ENCODE measurements around the gene BMP2K. TPM values are rescaled to one million over a fixed set of nuclear protein-coding genes. Genes with fewer than 3 reads are reported as not detected.
A peak's percentile ranks its signal among the peaks of the same experiment; 100 is the strongest.

BMP2K gene
- 25.1 and 37.8 TPM in 2 replicates for total RNA-seq (2014; rRNA removed; shearing (Covaris generic))

DNA sequence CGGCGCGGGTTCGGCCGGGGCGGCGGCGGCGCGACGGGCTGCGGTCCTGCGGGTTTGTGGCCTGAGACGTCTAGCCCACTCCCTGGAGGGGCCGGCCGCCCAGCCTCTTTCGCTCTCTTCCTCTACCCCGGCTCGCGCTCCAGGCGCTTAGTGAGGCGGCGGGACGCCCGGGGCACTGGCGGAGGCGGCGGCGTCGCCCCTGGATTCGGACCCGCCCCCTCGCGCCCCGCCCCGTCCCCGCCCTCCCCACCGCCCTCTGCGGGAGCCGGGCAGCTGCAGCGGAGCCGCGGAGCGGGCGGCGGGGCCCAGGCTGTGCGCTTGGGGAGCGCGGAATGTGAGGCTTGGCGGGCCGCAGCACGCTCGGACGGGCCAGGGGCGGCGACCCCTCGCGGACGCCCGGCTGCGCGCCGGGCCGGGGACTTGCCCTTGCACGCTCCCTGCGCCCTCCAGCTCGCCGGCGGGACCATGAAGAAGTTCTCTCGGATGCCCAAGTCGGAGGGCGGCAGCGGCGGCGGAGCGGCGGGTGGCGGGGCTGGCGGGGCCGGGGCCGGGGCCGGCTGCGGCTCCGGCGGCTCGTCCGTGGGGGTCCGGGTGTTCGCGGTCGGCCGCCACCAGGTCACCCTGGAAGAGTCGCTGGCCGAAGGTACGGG, at the start of gene BMP2K:
Gene BMP2K, plus strand, starts transcription at position 272 of the 650 bp plus-strand sequence. Its CDS starts 194 bp downstream, at position 466.
- Histone ChIP-seq H3K4me3 (ENCODE audit: insufficient read depth, low read depth, low read length) (peak within 1 kb of the TSS; percentile 89), H3K36me3 (replicated peaks; ENCODE audit: control insufficient read depth, insufficient read depth, low read length) (no peaks in the 10 kb centered on the region), H3K27me3 (ENCODE audit: control insufficient read depth, insufficient read depth, low read length) (no peaks in the 10 kb centered on the region)
- peak; percentile 94 for DNase-seq

DNA sequence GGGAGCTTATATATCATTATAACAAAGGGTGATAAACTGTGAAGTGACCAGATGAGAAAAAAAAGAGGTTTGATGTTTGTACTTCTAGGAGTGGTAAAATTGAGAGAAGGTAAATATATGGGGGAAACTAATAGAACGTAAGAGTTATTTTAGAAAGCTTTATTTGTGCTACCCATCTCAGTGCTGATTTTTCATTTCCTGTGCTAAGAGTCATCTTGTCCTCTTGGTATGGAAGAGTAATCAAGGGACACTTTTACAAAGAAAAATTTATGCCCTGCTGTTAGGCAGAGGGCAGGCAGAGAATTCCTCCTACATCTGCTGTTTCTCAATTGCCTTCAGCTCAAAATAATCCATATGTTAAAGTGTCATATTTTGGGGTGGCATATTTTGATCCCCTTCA, 49.6 kb upstream of the BMP2K start:
- Histone ChIP-seq H3K27me3 (ENCODE audit: control insufficient read depth, insufficient read depth, low read length) (no peaks in the 10 kb centered on the region; the same call in 1 of the 2 replicates), H3K4me3 (ENCODE audit: insufficient read depth, low read depth, low read length) (no peak overlapping the region), H3K36me3 (replicated peaks; ENCODE audit: control insufficient read depth, insufficient read depth, low read length) (no peaks in the 10 kb centered on the region)
- no peak for DNase-seq

DNA sequence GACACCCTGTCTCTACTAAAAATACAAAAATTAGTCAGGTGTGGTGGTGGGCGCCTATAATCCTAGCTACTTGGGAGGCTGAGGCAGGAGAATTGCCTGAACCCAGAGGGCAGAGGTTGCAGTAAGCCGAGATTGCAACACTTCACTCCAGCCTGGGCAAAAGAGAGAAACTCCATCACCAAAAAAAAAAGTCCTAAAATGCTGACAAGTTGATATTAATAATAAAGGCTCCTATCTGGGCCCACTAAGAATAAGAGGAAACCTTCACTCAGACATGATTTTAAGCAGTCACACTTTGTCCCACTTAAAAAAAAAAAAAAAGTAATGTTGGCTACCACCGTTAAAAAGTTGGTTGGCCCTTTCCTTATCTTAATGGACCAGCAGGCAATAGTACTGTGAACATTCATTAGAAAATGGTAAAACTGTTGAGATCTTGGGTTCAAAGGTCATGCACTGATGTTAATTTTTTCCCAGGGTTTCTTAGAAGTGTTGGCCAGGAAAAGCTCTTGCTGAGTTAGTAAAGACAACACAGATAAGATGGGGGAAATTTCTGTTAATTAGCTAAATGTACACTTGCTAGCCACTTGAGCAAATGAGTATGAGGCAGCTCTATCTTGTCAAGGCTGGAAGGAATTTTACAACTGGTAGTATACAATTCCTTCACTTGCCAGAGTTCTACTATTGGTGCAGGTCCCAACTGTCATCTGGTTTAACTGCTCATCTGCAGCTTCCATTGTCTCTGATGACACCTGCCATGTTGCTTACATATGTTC, 43.6 kb upstream of the BMP2K start:
- H3K36me3 ChIP-seq (replicated peaks; ENCODE audit: control insufficient read depth, insufficient read depth, low read length), result no peaks in the 10 kb centered on the region
- H3K27me3 ChIP-seq (ENCODE audit: control insufficient read depth, insufficient read depth, low read length), result no peaks in the 10 kb centered on the region
- no peak overlapping the region for H3K4me3 ChIP-seq (ENCODE audit: insufficient read depth, low read depth, low read length)
- no peak for DNase-seq

DNA sequence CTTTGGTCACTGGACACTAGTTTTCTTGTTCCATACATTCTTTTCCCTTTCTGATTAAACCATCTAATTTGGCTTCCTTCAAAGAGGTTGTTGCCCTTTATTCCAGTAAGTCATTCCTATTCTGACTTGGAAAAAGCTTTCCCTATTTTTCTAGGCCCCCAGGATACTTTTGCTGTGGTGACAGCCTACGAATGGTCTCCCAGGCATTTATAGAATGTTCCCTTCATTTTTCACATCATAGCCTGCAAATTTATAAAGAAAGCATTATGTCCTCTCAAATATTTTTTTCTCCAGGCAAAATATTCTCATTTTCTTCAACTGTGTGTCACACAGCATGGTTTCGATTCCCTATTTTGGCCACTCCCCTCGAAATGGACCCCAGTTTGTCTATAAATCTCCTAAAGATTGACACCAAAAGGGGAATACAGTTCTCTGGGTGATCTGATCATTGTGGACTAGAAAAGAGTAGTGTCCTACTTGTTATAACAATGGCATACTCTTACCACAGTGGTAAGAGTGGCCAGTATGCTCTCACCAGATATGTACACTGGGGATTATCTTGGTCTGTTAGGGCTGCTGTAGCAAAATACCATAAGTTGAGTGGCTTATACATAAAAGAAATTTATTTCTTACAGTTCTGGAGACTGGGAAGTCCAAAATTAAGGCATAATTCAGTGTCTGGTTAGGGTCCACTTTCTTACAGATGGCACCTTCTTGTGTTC, 41.5 kb upstream of the BMP2K start:
- DNase-seq, result no peak
- H3K4me3 ChIP-seq (ENCODE audit: insufficient read depth, low read depth, low read length), result no peak overlapping the region
- H3K36me3 ChIP-seq (replicated peaks; ENCODE audit: control insufficient read depth, insufficient read depth, low read length), result no peaks in the 10 kb centered on the region
- H3K27me3 ChIP-seq (ENCODE audit: control insufficient read depth, insufficient read depth, low read length), result no peaks in the 10 kb centered on the region

DNA sequence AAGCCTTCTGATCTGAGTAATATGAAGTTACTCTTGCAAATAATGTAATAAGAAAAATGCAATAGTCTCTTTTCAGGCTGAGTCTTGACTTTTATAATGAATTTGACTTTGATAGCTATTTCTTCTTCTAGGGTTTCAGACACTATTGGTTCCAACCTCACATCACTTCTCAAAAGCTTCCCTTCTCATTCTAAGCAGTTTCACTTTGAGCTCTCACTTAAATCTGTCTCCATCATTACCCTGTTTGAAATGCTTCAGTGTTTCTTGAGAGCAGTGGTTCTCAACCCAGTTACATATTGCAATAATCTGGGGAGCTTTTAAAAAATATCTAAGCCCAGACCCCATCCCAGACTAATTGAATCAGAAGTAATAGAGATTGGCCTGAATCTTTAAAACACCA, 40.5 kb upstream of the BMP2K start:
- no peak for DNase-seq
- H3K4me3 ChIP-seq (ENCODE audit: insufficient read depth, low read depth, low read length), result no peak overlapping the region
- no peaks in the 10 kb centered on the region for H3K36me3 ChIP-seq (replicated peaks; ENCODE audit: control insufficient read depth, insufficient read depth, low read length)
- H3K27me3 ChIP-seq (ENCODE audit: control insufficient read depth, insufficient read depth, low read length), result no peaks in the 10 kb centered on the region

DNA sequence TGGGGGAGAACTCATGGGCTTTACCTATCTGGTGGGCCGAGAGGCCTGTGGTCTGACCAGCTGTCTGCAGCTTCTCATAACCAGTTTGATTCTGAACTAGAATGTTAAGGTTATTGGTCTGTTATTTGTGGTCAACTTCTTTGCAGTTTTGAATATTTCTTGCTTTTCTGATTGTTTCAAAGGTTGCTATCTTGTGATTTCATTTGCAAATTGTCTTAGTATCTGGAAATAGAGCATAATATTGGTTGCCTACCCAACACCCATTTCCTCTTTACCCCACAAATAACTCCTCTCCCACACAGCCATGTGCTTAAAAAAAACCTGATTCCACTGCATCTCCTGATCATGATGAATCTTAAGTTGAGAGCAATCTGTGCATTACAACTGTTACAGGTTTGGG, 39.1 kb upstream of the BMP2K start:
- H3K4me3 ChIP-seq (ENCODE audit: insufficient read depth, low read depth, low read length), result no peak overlapping the region
- DNase-seq, result no peak
- no peaks in the 10 kb centered on the region for H3K36me3 ChIP-seq (replicated peaks; ENCODE audit: control insufficient read depth, insufficient read depth, low read length)
- H3K27me3 ChIP-seq (ENCODE audit: control insufficient read depth, insufficient read depth, low read length), result no peaks in the 10 kb centered on the region

DNA sequence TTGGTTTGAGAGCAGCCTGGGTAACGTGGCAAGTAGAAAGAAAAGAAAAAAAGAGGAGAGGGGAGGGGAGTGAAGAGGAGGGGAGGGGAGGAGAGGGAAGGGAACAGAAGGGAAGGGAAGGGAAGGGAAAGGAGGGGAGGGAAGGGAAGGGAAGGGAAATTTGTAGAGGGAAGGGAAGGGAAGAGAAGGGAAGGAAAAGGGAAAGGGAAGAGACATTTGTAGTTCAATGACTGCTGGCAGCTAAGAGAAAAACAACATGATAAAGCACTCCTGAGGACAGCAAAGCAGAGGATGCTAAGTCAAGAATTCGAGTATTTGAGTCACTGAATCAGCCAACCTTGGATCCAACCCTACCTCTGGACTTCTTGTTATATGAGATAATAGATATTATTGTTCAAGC, 38.2 kb upstream of the BMP2K start:
- no peaks in the 10 kb centered on the region for H3K36me3 ChIP-seq (replicated peaks; ENCODE audit: control insufficient read depth, insufficient read depth, low read length)
- no peak for DNase-seq
- no peaks in the 10 kb centered on the region for H3K27me3 ChIP-seq (ENCODE audit: control insufficient read depth, insufficient read depth, low read length)
- no peak overlapping the region for H3K4me3 ChIP-seq (ENCODE audit: insufficient read depth, low read depth, low read length)

DNA sequence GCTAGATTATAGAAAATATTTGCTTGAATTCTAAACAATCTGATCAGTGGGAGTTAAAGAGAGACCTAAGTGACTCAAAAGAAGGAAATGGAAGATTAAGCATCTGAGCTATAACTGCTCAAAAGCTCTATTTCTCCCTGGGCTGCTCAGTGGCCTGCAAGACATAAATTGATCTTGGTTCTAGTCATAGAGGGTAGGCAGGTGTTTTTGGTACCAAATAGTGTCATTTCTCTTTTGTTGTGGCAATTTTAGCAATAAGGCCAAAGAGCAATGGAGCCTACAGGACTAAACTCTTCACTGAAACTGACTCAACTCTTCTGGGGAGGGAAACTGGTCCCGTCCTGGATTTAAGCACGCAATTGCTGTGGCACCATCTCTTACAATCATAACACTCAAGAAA, 33.9 kb upstream of the BMP2K start:
- H3K27me3 ChIP-seq (ENCODE audit: control insufficient read depth, insufficient read depth, low read length), result no peaks in the 10 kb centered on the region
- no peak overlapping the region for H3K4me3 ChIP-seq (ENCODE audit: insufficient read depth, low read depth, low read length)
- H3K36me3 ChIP-seq (replicated peaks; ENCODE audit: control insufficient read depth, insufficient read depth, low read length), result no peaks in the 10 kb centered on the region
- no peak for DNase-seq

DNA sequence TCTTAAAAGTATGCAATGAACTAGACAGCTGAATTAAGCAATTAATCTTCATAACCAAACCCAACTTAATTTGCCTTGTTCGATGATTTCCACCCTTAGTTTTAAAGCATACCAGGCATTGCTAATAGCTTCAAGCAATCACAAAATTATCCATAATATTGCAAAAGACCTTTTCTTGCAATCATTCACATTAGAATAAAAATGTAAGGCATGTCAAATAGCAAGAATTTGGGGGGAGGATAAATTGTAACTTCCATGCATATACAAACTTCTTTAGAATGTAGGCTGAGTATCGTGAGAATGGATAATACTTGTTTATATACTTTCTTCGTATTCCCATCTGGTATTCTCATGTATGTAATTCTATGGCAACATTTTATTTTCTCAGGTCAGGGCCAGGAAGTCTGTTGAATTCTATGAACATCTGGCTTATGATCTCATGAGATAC, 28.7 kb upstream of the BMP2K start:
- H3K27me3 ChIP-seq (ENCODE audit: control insufficient read depth, insufficient read depth, low read length), result no peaks in the 10 kb centered on the region
- no peaks in the 10 kb centered on the region for H3K36me3 ChIP-seq (replicated peaks; ENCODE audit: control insufficient read depth, insufficient read depth, low read length)
- no peak for DNase-seq
- H3K4me3 ChIP-seq (ENCODE audit: insufficient read depth, low read depth, low read length), result no peak overlapping the region

DNA sequence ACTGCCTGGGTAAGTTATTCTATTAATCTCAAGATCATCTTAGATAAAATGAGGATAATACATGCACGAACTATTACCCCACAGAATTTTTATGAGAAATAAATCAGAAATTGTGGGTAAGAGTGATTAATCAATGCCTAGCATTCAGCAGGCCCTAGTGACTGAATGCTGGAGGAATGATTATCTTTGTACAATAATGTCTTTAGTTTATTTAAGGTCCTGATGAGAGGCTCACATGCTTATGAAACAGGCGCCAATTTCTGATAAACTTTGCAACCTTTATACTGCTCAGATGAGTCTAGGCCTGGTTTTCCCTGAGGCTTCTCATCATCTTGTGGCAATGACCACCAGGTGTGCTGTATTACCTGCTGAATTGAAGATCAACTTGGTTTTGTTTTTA, 27.8 kb upstream of the BMP2K start:
- no peak for DNase-seq
- Histone ChIP-seq H3K27me3 (ENCODE audit: control insufficient read depth, insufficient read depth, low read length) (no peaks in the 10 kb centered on the region), H3K4me3 (ENCODE audit: insufficient read depth, low read depth, low read length) (no peak overlapping the region), H3K36me3 (replicated peaks; ENCODE audit: control insufficient read depth, insufficient read depth, low read length) (no peaks in the 10 kb centered on the region)

DNA sequence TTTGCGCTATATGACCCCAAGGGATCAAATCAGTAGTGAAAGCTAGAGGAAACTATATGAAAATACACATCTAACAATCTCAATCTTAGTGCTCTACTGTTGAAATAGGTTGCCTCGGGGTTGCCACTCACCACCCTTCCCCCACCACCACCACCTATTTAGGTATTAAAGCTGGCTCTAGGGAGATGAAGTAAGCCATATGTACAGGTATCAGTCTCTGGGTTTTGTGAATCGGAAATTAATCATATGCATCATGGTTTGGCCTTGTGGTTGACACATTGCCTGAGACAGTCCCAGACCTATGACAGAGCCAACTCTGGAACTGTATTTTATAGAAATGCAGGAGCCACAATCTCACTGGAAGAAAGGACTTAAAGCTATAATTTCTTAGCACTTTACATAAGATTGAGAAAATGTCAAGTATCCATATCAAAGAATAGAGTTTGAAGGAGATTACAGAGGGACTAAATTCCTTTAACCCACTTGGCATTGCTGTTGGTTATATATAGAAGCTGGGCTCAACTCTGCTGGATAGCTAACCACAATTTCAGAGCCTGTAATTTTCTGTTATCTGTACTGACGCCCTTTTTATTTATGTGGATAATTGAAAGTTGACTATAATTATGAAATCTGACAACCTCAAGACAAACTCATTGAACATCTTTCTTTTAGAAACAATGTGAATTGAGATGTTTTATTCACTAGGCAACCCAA, 26.7 kb upstream of the BMP2K start:
- Histone ChIP-seq H3K27me3 (ENCODE audit: control insufficient read depth, insufficient read depth, low read length) (no peaks in the 10 kb centered on the region), H3K4me3 (ENCODE audit: insufficient read depth, low read depth, low read length) (no peak overlapping the region), H3K36me3 (replicated peaks; ENCODE audit: control insufficient read depth, insufficient read depth, low read length) (no peaks in the 10 kb centered on the region)
- no peak for DNase-seq

DNA sequence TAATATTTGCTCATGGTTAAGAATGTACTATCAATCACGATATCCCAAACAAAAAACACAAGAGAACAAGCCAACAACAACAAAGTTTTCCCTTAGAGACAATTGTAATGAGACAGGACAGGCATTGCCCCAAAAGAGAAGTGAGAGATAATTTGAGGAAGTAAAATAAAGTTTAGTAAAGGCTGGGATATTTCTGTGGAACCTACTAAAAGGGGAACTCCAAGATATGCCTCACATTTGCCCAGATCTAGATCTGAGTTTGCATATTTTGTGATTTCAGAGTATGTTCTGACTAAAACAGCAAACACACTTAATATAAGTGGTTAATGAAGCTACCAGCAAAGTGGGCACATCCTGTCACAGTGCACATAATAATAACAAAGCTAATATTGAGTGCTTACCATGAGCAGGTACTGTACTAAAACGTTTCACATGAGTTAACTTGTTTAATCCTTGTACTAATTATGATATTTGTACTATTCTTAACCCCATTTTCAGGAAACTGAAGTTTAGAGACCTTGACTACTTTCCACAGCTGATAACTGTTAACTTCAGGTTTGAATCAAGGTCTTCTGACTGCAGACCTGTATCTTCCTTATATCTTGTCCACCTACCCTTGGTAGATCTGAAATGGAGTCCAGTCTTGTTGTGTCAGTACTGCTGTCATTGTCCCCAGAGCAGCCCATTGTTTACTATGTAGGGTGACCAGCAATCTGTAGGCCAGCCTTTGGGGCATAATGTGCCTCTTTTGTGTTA, 26.0 kb upstream of the BMP2K start:
- Histone ChIP-seq H3K36me3 (replicated peaks; ENCODE audit: control insufficient read depth, insufficient read depth, low read length) (no peaks in the 10 kb centered on the region), H3K4me3 (ENCODE audit: insufficient read depth, low read depth, low read length) (no peak overlapping the region), H3K27me3 (ENCODE audit: control insufficient read depth, insufficient read depth, low read length) (no peaks in the 10 kb centered on the region)
- DNase-seq, result no peak

DNA sequence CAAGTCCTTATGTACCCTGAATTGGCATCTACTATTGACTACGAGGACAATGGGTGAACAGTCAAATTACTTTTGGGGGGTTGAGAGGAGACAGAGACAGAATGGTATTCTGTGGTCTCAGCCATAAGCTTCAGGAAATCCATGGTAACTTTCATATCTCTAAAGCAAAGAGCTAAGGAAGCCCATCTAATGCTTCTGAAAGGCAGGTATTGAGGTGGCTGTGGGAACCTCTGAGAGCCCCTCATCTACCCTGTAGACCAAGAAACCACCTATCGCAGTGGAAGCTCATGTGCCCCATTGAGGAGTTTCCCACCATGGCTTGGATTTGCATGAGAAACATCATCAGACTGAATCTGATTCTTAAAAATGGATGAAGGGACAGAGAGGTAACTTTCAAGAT, 23.1 kb upstream of the BMP2K start:
- DNase-seq, result no peak
- Histone ChIP-seq H3K27me3 (ENCODE audit: control insufficient read depth, insufficient read depth, low read length) (no peaks in the 10 kb centered on the region), H3K36me3 (replicated peaks; ENCODE audit: control insufficient read depth, insufficient read depth, low read length) (no peaks in the 10 kb centered on the region), H3K4me3 (ENCODE audit: insufficient read depth, low read depth, low read length) (no peak overlapping the region)

DNA sequence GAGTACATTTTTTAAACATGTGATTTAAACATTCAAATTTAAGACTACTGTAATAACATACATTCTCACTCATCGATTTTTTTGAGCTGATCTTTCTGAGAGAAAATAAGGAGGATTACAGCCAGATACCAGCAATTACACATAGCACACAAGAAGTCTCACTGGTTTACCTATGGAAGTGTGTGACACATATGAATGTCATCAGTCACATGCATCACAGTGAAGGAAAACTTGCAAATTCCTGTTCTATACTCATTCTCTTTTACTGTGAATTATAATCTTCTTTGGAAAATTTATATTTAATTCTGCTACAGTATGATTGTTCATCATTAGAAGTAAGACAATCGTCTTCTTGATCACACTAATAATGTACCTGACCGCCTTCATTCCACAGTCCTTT, 21.3 kb upstream of the BMP2K start:
- Histone ChIP-seq H3K4me3 (ENCODE audit: insufficient read depth, low read depth, low read length) (no peak overlapping the region), H3K36me3 (replicated peaks; ENCODE audit: control insufficient read depth, insufficient read depth, low read length) (no peaks in the 10 kb centered on the region), H3K27me3 (ENCODE audit: control insufficient read depth, insufficient read depth, low read length) (no peaks in the 10 kb centered on the region)
- DNase-seq, result no peak

Data from H7 (cell line).